Central memory CD8-positive, alpha-beta T cell (primary cell): ENCODE results near the gene GAN.

ENCODE experiments used
- ATAC-seq: fragments of 150-1000 bp; cut with Tn5 transposase; replicated peaks from 2 replicates; pipeline ENCODE4 v1.10.0; 2022; ENCODE audit warnings: mild to moderate bottlenecking, moderate FRiP score, moderate number of reproducible peaks; ENCODE audit not compliant: poor library complexity, severe bottlenecking; ENCODE audit errors: extremely low read depth
- DNase-seq, 2 donors: peaks; one replicate each; pipeline ENCODE4 v3.0.0; 2021; ENCODE audit warnings: low spot score in 2 of 2
- H3K27ac Mint-ChIP-seq: one replicate; pipeline ENCODE4 v1.8.0; 2022; ENCODE audit warnings: low read depth, mild to moderate bottlenecking, moderate library complexity, mixed read lengths
- H3K27me3 Mint-ChIP-seq: one replicate; pipeline ENCODE4 v1.8.0; 2022; ENCODE audit warnings: mixed read lengths
- H3K36me3 Mint-ChIP-seq: one replicate; pipeline ENCODE4 v1.8.0; 2022; ENCODE audit warnings: mild to moderate bottlenecking, moderate library complexity, mixed read lengths; ENCODE audit not compliant: insufficient read depth
- H3K4me1 Mint-ChIP-seq: one replicate; pipeline ENCODE4 v1.8.0; 2022; ENCODE audit warnings: mixed read lengths
- H3K4me3 Mint-ChIP-seq: one replicate; pipeline ENCODE4 v1.8.0; 2022; ENCODE audit warnings: mild to moderate bottlenecking, moderate library complexity, mixed read lengths
- H3K9me3 Mint-ChIP-seq: one replicate; pipeline ENCODE4 v1.8.0; 2022; ENCODE audit warnings: mixed read lengths

Gene GAN

GRCh38 chr16:81314603-81315270 is at the start of gene GAN:
GAN (plus strand) TSS chr16:81314962; CDS start chr16:81315114, 152 bp downstream.
- ATAC-seq = peak; percentile 94
- peak within 1 kb of the TSS; percentile 99 for H3K4me3 Mint-ChIP-seq
- peaks cover 10% of the 10 kb centered on the region for H3K36me3 Mint-ChIP-seq
- peaks cover 58% of the 10 kb centered on the region for H3K4me1 Mint-ChIP-seq
- peak within 1 kb of the TSS; percentile 98 for H3K27ac Mint-ChIP-seq
- peak; percentile 85 to 90 for DNase-seq
- H3K9me3 Mint-ChIP-seq = no peaks in the 10 kb centered on the region
- H3K27me3 Mint-ChIP-seq = no peaks in the 10 kb centered on the region

- peaks cover 5% of the 10 kb centered on the region for H3K9me3 Mint-ChIP-seq
- H3K4me1 Mint-ChIP-seq = no peaks in the 10 kb centered on the region
- DNase-seq (no peak), ATAC-seq (no peak)
- H3K4me3 Mint-ChIP-seq = no peak overlapping the region
- peaks cover 2% of the 10 kb centered on the region for H3K36me3 Mint-ChIP-seq
- no peak overlapping the region for H3K27ac Mint-ChIP-seq
- H3K27me3 Mint-ChIP-seq = peaks cover 5% of the 10 kb centered on the region
Observed at GRCh38 chr16:81265052-81265451, 49.7 kb upstream of the GAN start.

GRCh38 chr16:81265658-81266451 is 48.9 kb upstream of the GAN start:
- H3K4me1 Mint-ChIP-seq = no peaks in the 10 kb centered on the region
- peaks cover 5% of the 10 kb centered on the region for H3K9me3 Mint-ChIP-seq
- no peak overlapping the region for H3K4me3 Mint-ChIP-seq
- H3K36me3 Mint-ChIP-seq = peaks cover 2% of the 10 kb centered on the region
- no peak overlapping the region for H3K27ac Mint-ChIP-seq
- ATAC-seq (no peak), DNase-seq (no peak)
- no peaks in the 10 kb centered on the region for H3K27me3 Mint-ChIP-seq

GRCh38 chr16:81266680-81267095 is 48.1 kb upstream of the GAN start:
- H3K4me3 Mint-ChIP-seq = no peak overlapping the region
- DNase-seq (no peak), ATAC-seq (no peak)
- peaks cover 1% of the 10 kb centered on the region for H3K27me3 Mint-ChIP-seq
- no peaks in the 10 kb centered on the region for H3K4me1 Mint-ChIP-seq
- H3K27ac Mint-ChIP-seq = no peak overlapping the region
- peaks cover 5% of the 10 kb centered on the region for H3K9me3 Mint-ChIP-seq
- H3K36me3 Mint-ChIP-seq = peaks cover 2% of the 10 kb centered on the region

GRCh38 chr16:81268509-81268908 is 46.3 kb upstream of the GAN start:
- Mint-ChIP-seq H3K27ac (no peak overlapping the region), H3K36me3 (peaks cover 2% of the 10 kb centered on the region), H3K27me3 (peaks cover 17% of the 10 kb centered on the region), H3K9me3 (peaks cover 5% of the 10 kb centered on the region), H3K4me1 (no peaks in the 10 kb centered on the region), H3K4me3 (no peak overlapping the region)
- DNase-seq = no peak
- ATAC-seq = no peak

- Mint-ChIP-seq H3K27me3 (peaks cover 32% of the 10 kb centered on the region), H3K27ac (no peak overlapping the region), H3K36me3 (no peaks in the 10 kb centered on the region), H3K4me3 (no peak overlapping the region), H3K4me1 (no peaks in the 10 kb centered on the region), H3K9me3 (no peaks in the 10 kb centered on the region)
- DNase-seq (no peak), ATAC-seq (no peak)
Observed at GRCh38 chr16:81273223-81273950, 41.4 kb upstream of the GAN start.

GRCh38 chr16:81275064-81275532 is 39.7 kb upstream of the GAN start:
- H3K36me3 Mint-ChIP-seq = no peaks in the 10 kb centered on the region
- H3K9me3 Mint-ChIP-seq = no peaks in the 10 kb centered on the region
- ATAC-seq = no peak
- H3K27me3 Mint-ChIP-seq = peaks cover 32% of the 10 kb centered on the region
- no peaks in the 10 kb centered on the region for H3K4me1 Mint-ChIP-seq
- H3K27ac Mint-ChIP-seq = no peak overlapping the region
- no peak for DNase-seq
- H3K4me3 Mint-ChIP-seq = no peak overlapping the region

- Mint-ChIP-seq H3K36me3 (no peaks in the 10 kb centered on the region), H3K4me3 (no peak overlapping the region), H3K9me3 (no peaks in the 10 kb centered on the region), H3K4me1 (no peaks in the 10 kb centered on the region), H3K27me3 (peaks cover 32% of the 10 kb centered on the region), H3K27ac (no peak overlapping the region)
- DNase-seq = no peak
- ATAC-seq = no peak
Observed at GRCh38 chr16:81275795-81276194, 39.0 kb upstream of the GAN start.

GRCh38 chr16:81276323-81276722 is 38.4 kb upstream of the GAN start:
- H3K27me3 Mint-ChIP-seq = peaks cover 32% of the 10 kb centered on the region
- no peaks in the 10 kb centered on the region for H3K9me3 Mint-ChIP-seq
- H3K4me1 Mint-ChIP-seq = no peaks in the 10 kb centered on the region
- H3K4me3 Mint-ChIP-seq = no peak overlapping the region
- H3K27ac Mint-ChIP-seq = no peak overlapping the region
- DNase-seq (no peak), ATAC-seq (no peak)
- no peaks in the 10 kb centered on the region for H3K36me3 Mint-ChIP-seq

GRCh38 chr16:81277541-81278080 is 37.2 kb upstream of the GAN start:
- no peak for ATAC-seq
- peaks cover 21% of the 10 kb centered on the region for H3K27me3 Mint-ChIP-seq
- no peak overlapping the region for H3K4me3 Mint-ChIP-seq
- H3K4me1 Mint-ChIP-seq = no peaks in the 10 kb centered on the region
- no peaks in the 10 kb centered on the region for H3K36me3 Mint-ChIP-seq
- DNase-seq = no peak
- no peak overlapping the region for H3K27ac Mint-ChIP-seq
- no peaks in the 10 kb centered on the region for H3K9me3 Mint-ChIP-seq

- Mint-ChIP-seq H3K27ac (no peak overlapping the region), H3K4me1 (no peaks in the 10 kb centered on the region), H3K4me3 (no peak overlapping the region), H3K36me3 (no peaks in the 10 kb centered on the region), H3K27me3 (peaks cover 14% of the 10 kb centered on the region), H3K9me3 (no peaks in the 10 kb centered on the region)
- ATAC-seq (no peak), DNase-seq (no peak)
Observed at GRCh38 chr16:81278526-81278925, 36.2 kb upstream of the GAN start.

GRCh38 chr16:81279392-81279791 is 35.4 kb upstream of the GAN start:
- Mint-ChIP-seq H3K9me3 (no peaks in the 10 kb centered on the region), H3K4me3 (no peak overlapping the region), H3K4me1 (no peaks in the 10 kb centered on the region), H3K36me3 (no peaks in the 10 kb centered on the region), H3K27me3 (peaks cover 10% of the 10 kb centered on the region), H3K27ac (no peak overlapping the region)
- DNase-seq = no peak
- ATAC-seq = no peak
